Mucosa of descending colon (tissue), 3 donors: ENCODE measurements around the gene PRELID3B. TPM values are rescaled to one million over a fixed set of nuclear protein-coding genes. Genes with fewer than 3 reads are reported as not detected.

Experiments
- ATAC-seq: fragments of 200-7000 bp; cut with Tn5 transposase; one replicate; pipeline ENCODE4 v1.9.1; 2020; ENCODE audit warnings: mild to moderate bottlenecking, moderate library complexity
- DNase-seq, 3 donors: peaks; one replicate each; pipeline ENCODE4 v3.0.0-alpha.2; 2020
- H3K36me3 ChIP-seq: fragments of 200-600 bp; one replicate; pipeline ENCODE4 v1.8.0; 2021; ENCODE audit warnings: low read depth, mild to moderate bottlenecking
- H3K4me1 ChIP-seq: fragments of 200-600 bp; one replicate; pipeline ENCODE4 v1.8.0; 2021; ENCODE audit warnings: low read depth, mild to moderate bottlenecking
- H3K4me3 ChIP-seq: fragments of 200-600 bp; one replicate; pipeline ENCODE4 v1.8.0; 2021; ENCODE audit warnings: mild to moderate bottlenecking
- H3K9me3 ChIP-seq: fragments of 200-600 bp; one replicate; pipeline ENCODE4 v1.8.0; 2021; ENCODE audit warnings: mild to moderate bottlenecking
- CTCF ChIP-seq: fragments of 200-600 bp; IDR thresholded peaks from one replicate; pipeline ENCODE4 v1.8.0; 2022; ENCODE audit warnings: antibody characterized with exemption, mild to moderate bottlenecking
- intact Hi-C, 2 donors: fragments of 100-400 bp; cut with DNase I in 1 of 2; cut with micrococcal nuclease in 1 of 2; formaldehyde crosslinking; loops; one replicate each; pipeline versions ENCODE4 v1.11.0 to v1.11.1; 2022; cut with DNase I, micrococcal nuclease
- total RNA-seq, 3 donors: library from RNA; stranded (reverse); fragmentation: NEBNext Ultra II Directional in 2 of 3; extraction: Animal tissue kit (Norgen Biotek cat#: 25700) in 2 of 3; gene quantifications; one replicate each; pipeline versions ENCODE4 v1.2.1 to v1.2.4, GENCODE V29; 2021 to 2023
- donor health status: DM: no; HTN: no; CAD: no; lungs with moderate emphysema.
- donor health status: DM: no; HTN: no; CAD: no.
- donor health status: DM: no; HTN: yes; CAD: no.

The PRELID3B gene
- total RNA-seq, 3 donors from 2014 or later = 82.3 to 142 (median 121) TPM

DNA sequence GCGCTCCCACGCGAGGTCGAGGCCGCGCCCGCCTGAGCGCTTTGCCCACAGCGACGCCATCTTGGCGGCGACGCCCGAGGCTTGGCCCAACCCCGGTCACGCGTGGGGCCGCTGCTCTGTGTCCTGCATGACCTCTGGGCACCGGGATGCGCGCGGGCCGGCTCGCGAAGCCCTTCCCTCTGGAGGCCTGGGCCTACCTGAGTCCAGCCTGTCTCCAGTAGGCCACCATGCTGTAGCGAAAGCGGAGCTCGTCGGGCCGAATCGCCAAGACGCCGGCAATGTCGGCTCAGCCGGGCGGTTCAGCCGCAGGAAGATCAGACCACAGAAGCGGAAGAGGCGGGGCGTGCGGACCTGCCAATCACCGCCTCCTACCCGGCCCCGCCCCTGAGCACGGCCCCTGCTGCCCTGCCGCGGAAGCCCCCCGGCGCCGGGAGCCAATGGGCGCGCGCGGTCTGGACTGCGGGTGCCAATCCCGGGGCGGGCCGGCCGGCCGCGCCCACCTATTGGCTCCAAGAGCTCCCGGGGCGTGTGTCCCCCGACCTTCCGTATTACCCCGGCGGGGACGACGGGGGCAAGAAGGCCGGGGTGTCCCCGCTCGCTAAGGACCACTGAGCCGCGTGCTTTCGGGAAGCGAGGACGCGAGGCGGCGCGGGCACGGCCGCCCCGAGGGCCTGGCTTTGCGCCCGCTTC, 10.4 kb downstream of the PRELID3B start, which contains the start of gene ATP5F1E:
TSS of gene ATP5F1E (minus strand) at position 313 of the 690 bp plus-strand sequence. CDS start at position 229, 84 bp downstream.
- TF ChIP-seq CTCF = no peak
- ATAC-seq (peak; percentile 99), DNase-seq (peak; percentile 97 to 98 (median 98))
- intact Hi-C loops = no loop called here
- Histone ChIP-seq H3K9me3 (no peaks in the 10 kb centered on the region), H3K36me3 (peaks cover 7% of the 10 kb centered on the region), H3K4me3 (peak within 1 kb of the TSS; percentile 46), H3K4me1 (peaks cover 35% of the 10 kb centered on the region)

- Histone ChIP-seq H3K36me3 (peaks cover 7% of the 10 kb centered on the region), H3K9me3 (no peaks in the 10 kb centered on the region), H3K4me3 (peak overlapping the region; percentile 46), H3K4me1 (peaks cover 35% of the 10 kb centered on the region)
- no peak for TF ChIP-seq CTCF
- ATAC-seq (peak; percentile 52), DNase-seq (peak in 1 of 3 donors; percentile 64)
- intact Hi-C loops = no loop called here
Observed at GRCh38 chr20:59031564-59032022, 11.0 kb downstream of the PRELID3B start.

- Histone ChIP-seq H3K4me1 (peaks cover 35% of the 10 kb centered on the region), H3K36me3 (peaks cover 5% of the 10 kb centered on the region), H3K4me3 (peak overlapping the region; percentile 46), H3K9me3 (no peaks in the 10 kb centered on the region)
- ATAC-seq (no peak), DNase-seq (no peak)
- intact Hi-C loops = no loop called here
- no peak for TF ChIP-seq CTCF
Observed at GRCh38 chr20:59030911-59031563, 11.5 kb downstream of the PRELID3B start.

- no peak for TF ChIP-seq CTCF
- ATAC-seq = no peak
- intact Hi-C loops = no loop called here
- H3K36me3 ChIP-seq = no peaks in the 10 kb centered on the region
- DNase-seq = no peak
- H3K4me3 ChIP-seq = no peak overlapping the region
- H3K4me1 ChIP-seq = peaks cover 35% of the 10 kb centered on the region
- no peaks in the 10 kb centered on the region for H3K9me3 ChIP-seq
Observed at GRCh38 chr20:59028812-59029211, 13.8 kb downstream of the PRELID3B start.

GRCh38 chr20:59027741-59028320, 14.8 kb downstream of the PRELID3B start:
- peaks cover 32% of the 10 kb centered on the region for H3K4me1 ChIP-seq
- intact Hi-C loops = no loop called here
- no peaks in the 10 kb centered on the region for H3K36me3 ChIP-seq
- no peak for ATAC-seq
- no peak overlapping the region for H3K4me3 ChIP-seq
- H3K9me3 ChIP-seq = no peaks in the 10 kb centered on the region
- no peak for DNase-seq
- no peak for TF ChIP-seq CTCF
